Peyer's patch (tissue), 4 donors: ENCODE data around the gene ACTL8.

Experiments used
- POLR2A ChIP-seq, 2 donors: fragments of 450-650 bp; IDR thresholded peaks; one replicate each; pipeline ENCODE4 v1.5.1; 2017; ENCODE audit warnings: antibody characterized with exemption in 2 of 2, mild to moderate bottlenecking in 2 of 2, moderate library complexity in 2 of 2
- TF ChIP-seq, protein P1 (sequence below), 6 experiments: fragments of 450-650 bp in 4 of 6; fragments of 200-600 bp in 2 of 6; sonication (generic) in 1 of 6; IDR thresholded peaks; one replicate each; pipeline ENCODE4 v1.5.1; 2017 to 2019; ENCODE audit warnings: antibody characterized with exemption in 6 of 6, mild to moderate bottlenecking in 3 of 6, moderate library complexity in 1 of 6

DNA sequence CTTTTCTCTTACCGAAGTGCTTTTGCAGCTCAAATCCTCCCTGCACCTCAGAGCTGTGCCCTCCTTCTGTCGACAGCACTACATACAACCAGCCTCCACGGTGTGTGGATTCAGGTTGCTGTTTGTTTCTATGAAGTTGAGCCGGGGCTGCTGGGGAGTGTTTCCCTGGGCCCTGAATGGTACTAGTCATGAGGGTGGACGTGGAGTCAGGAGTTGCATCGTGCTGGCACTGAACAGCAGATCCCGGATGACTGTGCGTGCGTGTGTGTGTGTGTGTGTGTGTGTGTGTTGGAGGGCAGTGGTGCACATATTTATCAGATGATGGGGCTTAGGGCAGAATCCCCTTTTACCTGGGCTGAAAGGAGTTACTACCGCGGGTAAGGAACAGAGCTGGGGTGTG lies 47.0 kb downstream of the ACTL8 start:
- TF ChIP-seq POLR2A (IDR thresholded peaks at IDR 0.05) = no peak
- TF ChIP-seq, protein P1, sequence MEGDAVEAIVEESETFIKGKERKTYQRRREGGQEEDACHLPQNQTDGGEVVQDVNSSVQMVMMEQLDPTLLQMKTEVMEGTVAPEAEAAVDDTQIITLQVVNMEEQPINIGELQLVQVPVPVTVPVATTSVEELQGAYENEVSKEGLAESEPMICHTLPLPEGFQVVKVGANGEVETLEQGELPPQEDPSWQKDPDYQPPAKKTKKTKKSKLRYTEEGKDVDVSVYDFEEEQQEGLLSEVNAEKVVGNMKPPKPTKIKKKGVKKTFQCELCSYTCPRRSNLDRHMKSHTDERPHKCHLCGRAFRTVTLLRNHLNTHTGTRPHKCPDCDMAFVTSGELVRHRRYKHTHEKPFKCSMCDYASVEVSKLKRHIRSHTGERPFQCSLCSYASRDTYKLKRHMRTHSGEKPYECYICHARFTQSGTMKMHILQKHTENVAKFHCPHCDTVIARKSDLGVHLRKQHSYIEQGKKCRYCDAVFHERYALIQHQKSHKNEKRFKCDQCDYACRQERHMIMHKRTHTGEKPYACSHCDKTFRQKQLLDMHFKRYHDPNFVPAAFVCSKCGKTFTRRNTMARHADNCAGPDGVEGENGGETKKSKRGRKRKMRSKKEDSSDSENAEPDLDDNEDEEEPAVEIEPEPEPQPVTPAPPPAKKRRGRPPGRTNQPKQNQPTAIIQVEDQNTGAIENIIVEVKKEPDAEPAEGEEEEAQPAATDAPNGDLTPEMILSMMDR (IDR thresholded peaks at IDR 0.05) = no peak
